Right cardiac atrium (tissue), 5 donors: ENCODE measurements around the gene MOK. TPM values are rescaled to one million over a fixed set of nuclear protein-coding genes. Genes with fewer than 3 reads are reported as not detected.
"Not testable (repeated sequence)": the region's sequence is repeated elsewhere in the genome, so short reads cannot be mapped to it uniquely, and the experiment has no call there.

ENCODE experiments used
- ATAC-seq, 2 donors: fragments of 200-7000 bp; cut with Tn5 transposase; one replicate each; pipeline versions ENCODE4 v1.8.0 to v1.9.1; 2020; ENCODE audit warnings: moderate library complexity in 2 of 2, mild to moderate bottlenecking in 1 of 2
- DNase-seq, 3 donors: peaks; one replicate each; pipeline ENCODE4 v3.0.0-alpha.2; 2020
- H3K27ac ChIP-seq: one replicate; pipeline ENCODE4 v1.5.1; 2013; ENCODE audit warnings: mild to moderate bottlenecking, low read length, control low read depth, moderate library complexity
- H3K27me3 ChIP-seq: one replicate; pipeline ENCODE4 v1.6.1; 2013; ENCODE audit not compliant: control insufficient read depth, insufficient read depth
- H3K4me1 ChIP-seq: one replicate; pipeline ENCODE4 v1.6.1; 2013; ENCODE audit warnings: low read length; ENCODE audit not compliant: control insufficient read depth, insufficient read depth
- H3K4me3 ChIP-seq: one replicate; pipeline ENCODE4 v1.5.1; 2013; ENCODE audit warnings: low read length, control low read depth
- H3K9me3 ChIP-seq: one replicate; pipeline ENCODE4 v1.6.1; 2013; ENCODE audit warnings: low read length; ENCODE audit not compliant: control insufficient read depth
- WGBS: extraction: QIAGEN DNeasy Blood & Tissue Kit; methylation state at CpG from one replicate; pipeline ENCODE4 v1.1.7; 2013; 5-methylcytosine and 5-hydroxymethylcytosine counted together
- intact Hi-C, 4 donors: fragments of 100-400 bp; cut with DNase I; formaldehyde crosslinking; loops; one replicate each; pipeline versions ENCODE4 v1.11.0 to v1.14.0; 2022 to 2023
- polyA plus RNA-seq: library from polyadenylated mRNA; stranded (reverse); fragments of 200-250 nt; gene quantifications from one replicate; pipeline ENCODE4 v1.2.3, GENCODE V29; 2013
- total RNA-seq, 4 donors: library from RNA; stranded (reverse); fragmentation: NEBNext Ultra II Directional; extraction: Animal tissue kit (Norgen Biotek cat#: 25700); gene quantifications; one replicate each; pipeline ENCODE4 v1.2.1, GENCODE V29; 2021
- donor health status: healthy with polysubstance abuse.
- donor health status: DM: no; HTN: yes; CAD: no.
- donor health status: DM: no; HTN: no; CAD: no.
- donor health status: DM: no; HTN: yes; CAD: no; lungs with severe emphysema.
- donor health status: DM: yes; HTN: yes; CAD: no.

MOK gene
- total and polyA plus RNA-seq, 5 donors: 11.4 to 18.4 (median 13.9) TPM

GRCh38 chr14:102342238-102342637 lies 37.3 kb upstream of the MOK start:
- DNase-seq (no peak), ATAC-seq (no peak)
- H3K4me3 ChIP-seq: no peak overlapping the region
- 85% methylated on average over 5 of the region's 5 CpGs for WGBS
- H3K9me3 ChIP-seq: no peaks in the 10 kb centered on the region
- no peaks in the 10 kb centered on the region for H3K27me3 ChIP-seq
- intact Hi-C loops: no loop called here
- H3K27ac ChIP-seq: no peak overlapping the region
- H3K4me1 ChIP-seq: no peaks in the 10 kb centered on the region

- no peak for ATAC-seq
These were observed 36.6 kb upstream of the MOK start for GRCh38 chr14:102341566-102341965.

GRCh38 chr14:102338724-102339123 lies 33.8 kb upstream of the MOK start:
- no peak for ATAC-seq

More at GRCh38 chr14:102341566-102341965, 36.6 kb upstream of the MOK start:
- no peak overlapping the region for H3K27ac ChIP-seq
- H3K4me3 ChIP-seq: no peak overlapping the region
- intact Hi-C loops: no loop called here
- no peaks in the 10 kb centered on the region for H3K4me1 ChIP-seq
- H3K9me3 ChIP-seq: no peaks in the 10 kb centered on the region
- WGBS: 91% methylated on average over 8 of the region's 8 CpGs
- no peak for DNase-seq
- no peaks in the 10 kb centered on the region for H3K27me3 ChIP-seq

GRCh38 chr14:102335163-102335562 lies 30.2 kb upstream of the MOK start:
- peak in 1 of 3 donors; percentile 22 for DNase-seq
- H3K27me3 ChIP-seq: no peaks in the 10 kb centered on the region
- ATAC-seq: peak in 1 of 2 donors; percentile 52
- intact Hi-C loops: no loop called here
- H3K4me1 ChIP-seq: no peaks in the 10 kb centered on the region
- H3K4me3 ChIP-seq: no peak overlapping the region
- 94% methylated on average over 7 of the region's 7 CpGs for WGBS
- no peak overlapping the region for H3K27ac ChIP-seq
- H3K9me3 ChIP-seq: no peaks in the 10 kb centered on the region

More at GRCh38 chr14:102338724-102339123, 33.8 kb upstream of the MOK start:
- Histone ChIP-seq H3K4me3 (no peak overlapping the region), H3K9me3 (no peaks in the 10 kb centered on the region), H3K27me3 (no peaks in the 10 kb centered on the region), H3K27ac (no peak overlapping the region), H3K4me1 (no peaks in the 10 kb centered on the region)
- intact Hi-C loops: no loop called here
- WGBS: 91% methylated on average over 9 of the region's 9 CpGs
- DNase-seq: no peak

GRCh38 chr14:102333795-102334705 lies 29.1 kb upstream of the MOK start:
- no peaks in the 10 kb centered on the region for H3K27me3 ChIP-seq
- intact Hi-C loops: no loop called here
- ATAC-seq (peak in 1 of 2 donors; percentile 22), DNase-seq (peak in 2 of 3 donors; percentile 39 to 42)
- H3K4me3 ChIP-seq: no peak overlapping the region
- WGBS: 91% methylated on average over 13 of the region's 13 CpGs
- no peaks in the 10 kb centered on the region for H3K9me3 ChIP-seq
- H3K27ac ChIP-seq: no peak overlapping the region
- no peaks in the 10 kb centered on the region for H3K4me1 ChIP-seq

GRCh38 chr14:102333390-102333789 lies 28.4 kb upstream of the MOK start:
- intact Hi-C loops: no loop called here
- Histone ChIP-seq H3K4me1 (no peaks in the 10 kb centered on the region), H3K27ac (no peak overlapping the region), H3K27me3 (no peaks in the 10 kb centered on the region), H3K9me3 (no peaks in the 10 kb centered on the region), H3K4me3 (no peak overlapping the region)
- ATAC-seq (no peak), DNase-seq (no peak)
- WGBS: 75% methylated on average over 7 of the region's 7 CpGs

- H3K4me1 ChIP-seq: no peaks in the 10 kb centered on the region
- no peak overlapping the region for H3K4me3 ChIP-seq
- no peak for DNase-seq
- no peaks in the 10 kb centered on the region for H3K27me3 ChIP-seq
- 95% methylated on average over 8 of the region's 8 CpGs for WGBS
- H3K27ac ChIP-seq: no peak overlapping the region
- no peak for ATAC-seq
- H3K9me3 ChIP-seq: no peaks in the 10 kb centered on the region
- intact Hi-C loops: no loop called here
These were observed 25.8 kb upstream of the MOK start for GRCh38 chr14:102330806-102331205.

GRCh38 chr14:102329381-102329780 lies 24.4 kb upstream of the MOK start:
- H3K27ac ChIP-seq, intact Hi-C loops, H3K4me3 ChIP-seq, H3K4me1 ChIP-seq, H3K27me3 ChIP-seq, DNase-seq, H3K9me3 ChIP-seq, ATAC-seq: not testable (repeated sequence)
- 93% methylated on average over 6 of the region's 6 CpGs for WGBS

GRCh38 chr14:102326583-102326982 lies 21.6 kb upstream of the MOK start:
- Histone ChIP-seq H3K27ac (no peak overlapping the region), H3K27me3 (no peaks in the 10 kb centered on the region), H3K4me3 (no peak overlapping the region), H3K4me1 (no peaks in the 10 kb centered on the region), H3K9me3 (no peaks in the 10 kb centered on the region)
- ATAC-seq (no peak), DNase-seq (peak in 1 of 3 donors; percentile 42)
- intact Hi-C loops: no loop called here
- WGBS: 95% methylated on average over 14 of the region's 14 CpGs

- intact Hi-C loops: no loop called here
- no peaks in the 10 kb centered on the region for H3K9me3 ChIP-seq
- H3K4me3 ChIP-seq: no peak overlapping the region
- DNase-seq (peak in 1 of 3 donors; percentile 14), ATAC-seq (no peak)
- no peaks in the 10 kb centered on the region for H3K27me3 ChIP-seq
- H3K27ac ChIP-seq: no peak overlapping the region
- no peaks in the 10 kb centered on the region for H3K4me1 ChIP-seq
- 81% methylated on average over 9 of the region's 9 CpGs for WGBS
These were observed 20.9 kb upstream of the MOK start for GRCh38 chr14:102325791-102326345.

- Histone ChIP-seq H3K27ac (no peak overlapping the region), H3K4me3 (no peak overlapping the region), H3K27me3 (no peaks in the 10 kb centered on the region), H3K9me3 (no peaks in the 10 kb centered on the region), H3K4me1 (peaks cover 4% of the 10 kb centered on the region)
- DNase-seq (peak; percentile 77 to 86 (median 81)), ATAC-seq (no peak)
- intact Hi-C loops: no loop called here
- WGBS: 33% methylated on average over 8 of the region's 8 CpGs
These were observed 18.1 kb upstream of the MOK start for GRCh38 chr14:102323102-102323501.
